GM12891 (cell line): ENCODE results near the gene KDM3B.

Experiments
- POLR2A ChIP-seq: IDR thresholded peaks from 2 replicates; pipeline ENCODE4 v1.6.1; 2011; ENCODE audit warnings: low read depth, low read length, control low read depth
- SPI1 ChIP-seq: IDR thresholded peaks from 2 replicates; pipeline ENCODE4 v1.6.1; 2011; ENCODE audit warnings: low read depth, low read length, control low read depth
- TAF1 ChIP-seq: IDR thresholded peaks from 2 replicates; pipeline ENCODE4 v1.6.1; 2011; ENCODE audit warnings: low read depth, low read length, control low read depth

DNA sequence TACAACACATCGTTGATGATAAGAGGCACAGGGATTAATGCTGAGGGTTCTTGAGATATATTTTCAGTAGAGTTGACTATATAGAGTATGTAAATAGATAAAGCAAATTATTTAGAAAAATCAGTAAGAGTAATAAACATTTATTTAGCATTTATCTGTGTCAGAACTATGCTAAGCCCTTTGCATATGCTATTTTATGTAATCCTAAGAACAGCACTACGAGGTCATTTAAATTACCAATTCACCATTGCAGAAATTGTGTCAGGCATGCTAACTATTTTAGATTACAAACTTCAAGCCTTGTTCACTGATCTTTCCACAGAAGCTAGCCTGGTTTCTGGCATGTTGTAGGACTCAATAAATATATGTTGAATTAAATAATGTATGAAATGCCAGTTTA lies 66.0 kb downstream of the KDM3B start:
- TF ChIP-seq POLR2A (no peak), TAF1 (no peak), SPI1 (no peak)
